NB4 (cell line): ENCODE measurements around the gene ADAMTS6.

Experiments
- CTCF ChIP-seq: IDR thresholded peaks from one replicate; pipeline ENCODE4 v1.5.1; 2012; ENCODE audit warnings: low read depth, low read length
- POLR2A ChIP-seq: IDR thresholded peaks from 2 replicates; pipeline ENCODE4 v1.6.1; 2011; ENCODE audit warnings: mild to moderate bottlenecking; ENCODE audit not compliant: insufficient read length; ENCODE audit errors: extremely low read depth

GRCh38 chr5:65483546-65484346, 2.0 kb upstream of the ADAMTS6 start:
- peak; percentile 9 for TF ChIP-seq CTCF
- TF ChIP-seq POLR2A: no peak
